NCI-H82 treated with DMSO at 0.1 percent for 48 hours (cell line): ENCODE measurements around the gene OPCML.

Experiments
- DNase-seq: peaks from one replicate; lab custom pipeline; 2025; ENCODE audit not compliant: unreplicated experiment; lab: John Stamatoyannopoulos, UW

OPCML gene

DNA sequence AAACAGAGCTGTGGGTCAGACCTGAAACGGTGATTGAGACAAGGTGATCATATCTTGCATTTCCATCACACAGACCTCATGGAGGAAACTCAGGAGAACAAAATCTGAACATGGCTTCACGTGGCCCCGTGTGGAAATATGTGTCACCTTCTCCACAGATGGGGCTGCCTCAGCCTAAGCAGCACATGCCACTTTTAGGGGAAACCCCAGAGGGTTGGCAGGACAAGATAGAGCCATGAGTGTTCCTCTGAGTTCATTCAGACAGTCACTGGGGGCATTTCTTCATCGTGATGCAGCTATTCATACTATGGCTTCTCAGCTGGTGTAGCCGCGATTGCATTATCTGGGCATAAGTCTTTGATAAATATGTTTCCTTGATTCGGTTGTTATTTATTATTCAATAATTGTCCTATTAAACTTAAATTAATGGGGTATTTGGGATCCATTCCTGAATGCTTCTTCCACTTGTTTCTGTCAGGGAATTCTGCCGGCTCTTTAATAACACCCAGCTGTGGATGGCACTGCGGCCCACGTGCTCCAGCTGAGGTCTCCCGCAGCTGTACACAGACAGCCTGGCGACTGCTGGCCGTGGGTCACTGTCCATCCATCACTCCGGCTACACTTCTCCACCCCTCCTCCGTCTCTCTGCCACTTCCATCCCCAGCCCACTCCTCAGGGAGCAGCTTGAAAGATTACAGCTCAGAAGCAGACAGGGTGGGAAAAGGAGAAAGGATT lies 485.1 kb downstream of the OPCML start:
- DNase-seq: no peak

DNA sequence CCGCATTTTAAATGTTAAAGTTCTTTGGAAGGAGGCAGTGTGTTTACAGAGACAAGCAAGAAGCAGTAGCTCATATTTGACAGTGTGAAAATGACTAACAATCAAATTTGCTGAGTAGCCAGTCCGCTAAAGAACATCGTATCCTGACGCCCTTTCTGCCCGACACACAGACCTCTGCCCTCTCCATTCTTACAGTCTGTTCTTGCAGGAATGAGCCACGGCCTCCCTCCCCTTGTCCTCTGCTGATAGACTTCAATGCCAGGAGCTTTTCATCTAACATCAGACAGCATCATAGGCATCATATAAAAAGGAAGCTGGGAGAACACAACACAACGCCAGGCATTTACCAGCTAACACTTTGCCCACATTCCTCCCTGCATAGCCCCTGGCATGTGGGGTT lies 486.0 kb downstream of the OPCML start:
- DNase-seq: no peak

DNA sequence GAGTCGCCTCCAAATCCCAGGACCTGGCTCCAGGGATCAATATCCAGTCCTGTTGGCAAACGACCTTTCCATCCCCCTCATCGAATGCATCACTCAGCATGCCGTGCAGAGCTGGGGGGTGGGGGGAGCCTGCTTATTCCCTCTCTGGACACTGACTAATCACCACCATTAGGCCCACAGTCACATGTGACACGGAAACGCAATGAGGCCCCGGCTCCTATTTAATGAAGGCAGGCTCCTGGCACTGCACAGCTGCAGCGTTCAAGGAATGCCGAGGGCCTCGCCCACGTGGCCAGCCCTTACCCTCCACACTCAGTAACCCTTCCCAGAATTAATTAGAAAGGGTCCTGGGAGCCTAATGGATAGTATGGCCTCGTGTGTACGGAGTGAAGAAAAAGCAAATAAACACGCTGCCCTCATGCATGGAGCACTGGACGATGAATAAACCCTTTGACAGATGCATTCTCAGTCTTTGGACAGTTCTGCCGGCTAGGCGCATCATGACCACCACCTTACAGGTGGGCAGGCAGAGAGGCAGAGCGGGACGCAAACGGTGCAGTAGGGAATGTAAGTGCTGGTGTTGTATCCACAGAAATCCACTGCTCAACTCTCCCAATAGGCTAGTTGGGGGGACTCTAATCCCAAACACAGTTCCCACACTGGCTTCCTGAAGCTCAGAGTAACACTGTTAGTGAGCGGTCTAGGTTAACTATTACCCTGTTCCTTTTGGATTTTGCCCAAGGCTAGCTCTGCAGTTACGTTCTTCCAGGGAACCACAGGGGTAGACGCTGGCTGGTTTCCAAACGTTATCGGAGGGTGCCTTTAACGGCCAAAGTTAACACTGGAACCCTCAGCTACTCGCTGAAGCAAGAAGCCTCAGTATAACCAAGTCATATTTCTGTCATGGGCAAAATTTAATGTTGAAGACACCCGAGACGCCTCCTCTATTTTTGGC lies 490.1 kb downstream of the OPCML start:
- no peak for DNase-seq

DNA sequence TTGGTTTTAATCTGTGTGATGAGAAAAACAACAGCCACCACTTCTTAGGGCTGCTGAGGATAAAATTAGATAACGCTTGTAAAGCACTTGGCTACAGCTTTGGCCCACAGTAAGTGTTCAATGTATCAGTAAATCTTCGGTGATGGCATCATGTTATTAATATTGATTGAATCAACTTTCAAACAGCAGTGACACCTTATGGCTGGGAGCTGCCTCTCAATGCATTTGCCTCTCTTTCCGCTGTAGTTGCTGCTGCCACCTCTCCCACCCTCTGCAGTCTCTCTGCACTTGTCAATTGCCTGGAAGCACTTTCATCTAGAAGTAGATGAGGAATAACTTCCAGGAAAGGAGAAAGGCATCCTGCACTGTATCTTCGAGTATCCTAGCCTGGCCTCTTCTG lies 491.1 kb downstream of the OPCML start:
- no peak for DNase-seq

DNA sequence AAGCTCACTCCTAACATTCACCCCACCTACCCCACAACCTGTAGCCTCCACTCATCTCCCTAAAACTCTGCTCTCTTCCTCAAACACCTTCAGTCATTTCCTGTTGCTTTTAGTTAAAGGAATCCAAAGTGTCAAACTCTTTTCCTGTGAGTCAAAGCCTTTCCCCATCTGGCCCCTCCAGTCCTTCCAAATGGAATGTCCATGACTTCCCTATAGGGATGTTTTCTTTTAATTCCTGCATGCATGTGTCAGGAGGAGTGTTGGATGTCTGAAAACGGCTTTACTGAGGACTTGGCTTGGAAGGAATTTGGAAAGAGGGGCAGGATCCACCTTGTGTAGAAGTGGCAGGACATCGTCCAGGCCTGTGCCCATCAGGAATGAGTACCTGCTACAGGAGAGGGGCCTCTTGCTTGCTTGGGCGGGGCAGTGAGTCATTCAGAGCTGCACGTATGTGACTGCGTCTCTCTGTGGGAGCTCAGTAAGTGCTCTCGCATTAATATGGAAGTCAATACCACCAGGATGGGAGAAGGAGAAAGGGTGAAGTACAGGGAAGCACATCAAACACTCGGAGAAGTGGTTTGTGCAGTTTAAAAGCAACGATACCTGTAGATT lies 491.9 kb downstream of the OPCML start:
- no peak for DNase-seq

DNA sequence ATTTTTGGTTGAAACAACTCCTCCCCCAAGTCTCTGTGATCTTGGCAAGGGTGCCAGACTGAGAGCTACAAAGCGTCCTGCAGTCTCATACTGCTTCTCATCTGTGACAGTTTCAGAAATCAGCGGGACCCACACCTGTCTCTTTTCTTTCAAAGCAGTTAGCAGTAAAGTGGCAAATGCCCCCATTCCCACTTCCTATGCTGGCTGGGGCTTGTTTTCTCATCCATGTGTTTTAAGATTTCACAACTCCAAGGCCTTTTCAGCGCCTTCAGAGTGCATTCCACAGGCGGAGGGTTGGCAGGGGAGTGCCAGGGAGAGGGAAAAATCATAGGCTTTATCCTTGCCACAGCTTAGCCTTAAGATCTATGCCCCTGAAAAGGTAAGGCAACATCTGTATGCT lies 493.5 kb downstream of the OPCML start:
- DNase-seq: no peak

DNA sequence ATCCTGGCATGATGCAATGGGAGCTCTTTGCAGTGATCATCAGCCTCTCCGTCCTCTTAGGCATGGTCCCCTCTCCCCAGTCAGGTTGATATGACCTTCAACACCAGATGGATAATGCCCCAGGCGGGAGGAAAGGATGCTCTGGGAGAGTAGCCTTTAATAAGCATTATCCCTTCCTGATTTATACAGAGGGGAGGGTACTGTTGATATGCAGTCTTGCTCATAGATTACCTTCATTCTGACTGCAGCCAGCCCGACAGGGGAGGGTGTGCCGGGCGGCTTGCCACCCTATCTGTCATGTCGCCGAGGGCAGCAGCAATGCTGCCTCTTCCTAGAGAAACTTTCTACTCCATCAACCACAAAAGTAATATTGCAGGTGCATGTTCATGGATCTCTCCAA lies 497.4 kb downstream of the OPCML start:
- no peak for DNase-seq

DNA sequence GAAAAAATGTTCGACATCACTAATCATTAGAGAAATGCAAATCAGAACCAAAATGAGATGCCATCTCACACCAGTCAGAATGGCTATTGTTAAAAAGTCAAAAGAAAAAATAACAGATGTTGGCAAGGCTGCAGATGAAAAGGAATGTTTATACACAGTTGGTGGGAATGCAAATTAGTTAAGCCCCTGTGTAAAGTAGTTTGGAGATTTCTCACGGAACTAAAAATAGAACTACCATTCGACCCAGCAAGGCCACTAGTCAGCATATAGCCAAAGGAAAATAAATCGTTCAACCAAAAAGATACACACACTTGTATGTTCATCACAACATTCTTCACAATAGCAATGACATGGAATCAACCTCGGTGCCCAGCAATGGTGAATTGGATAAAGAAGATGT lies 503.2 kb downstream of the OPCML start:
- DNase-seq: no peak

DNA sequence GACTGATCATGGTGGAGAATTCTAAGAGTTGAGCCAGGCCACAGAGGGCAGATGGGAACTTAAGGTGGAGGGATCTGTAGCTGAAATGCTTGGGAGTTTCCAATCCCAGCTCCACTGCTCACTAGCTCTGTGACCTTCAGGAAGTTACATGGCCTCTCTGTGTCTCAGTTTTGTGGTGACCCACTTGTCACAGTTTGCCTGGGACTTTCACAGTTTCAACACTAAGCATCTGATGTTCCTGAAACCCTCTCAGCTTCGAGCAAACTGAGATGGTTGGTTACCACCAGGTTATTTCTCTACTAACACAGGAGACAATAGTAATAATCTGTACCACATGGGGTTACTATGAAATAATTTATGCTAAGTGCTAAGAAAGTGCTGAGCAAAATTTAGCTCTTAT lies 505.3 kb downstream of the OPCML start:
- no peak for DNase-seq

DNA sequence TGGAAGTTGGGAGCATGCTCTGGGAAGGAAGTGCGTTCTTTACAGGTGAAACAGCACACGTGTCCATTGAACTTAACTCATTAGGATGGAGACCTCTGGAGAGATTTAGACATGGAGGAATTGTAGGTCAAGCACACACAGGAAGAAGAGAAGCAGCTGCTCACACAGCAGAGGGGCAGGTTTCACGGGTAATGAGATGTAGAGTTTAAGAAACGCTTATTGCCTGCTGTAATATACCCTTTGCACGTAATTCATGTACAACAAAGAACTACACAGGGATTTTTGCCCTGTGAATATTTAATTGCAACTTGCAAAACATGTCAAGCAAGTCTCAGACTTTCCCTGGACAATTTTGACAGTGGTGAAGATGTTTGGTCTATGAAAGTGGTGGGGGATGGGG lies 508.0 kb downstream of the OPCML start:
- no peak for DNase-seq

DNA sequence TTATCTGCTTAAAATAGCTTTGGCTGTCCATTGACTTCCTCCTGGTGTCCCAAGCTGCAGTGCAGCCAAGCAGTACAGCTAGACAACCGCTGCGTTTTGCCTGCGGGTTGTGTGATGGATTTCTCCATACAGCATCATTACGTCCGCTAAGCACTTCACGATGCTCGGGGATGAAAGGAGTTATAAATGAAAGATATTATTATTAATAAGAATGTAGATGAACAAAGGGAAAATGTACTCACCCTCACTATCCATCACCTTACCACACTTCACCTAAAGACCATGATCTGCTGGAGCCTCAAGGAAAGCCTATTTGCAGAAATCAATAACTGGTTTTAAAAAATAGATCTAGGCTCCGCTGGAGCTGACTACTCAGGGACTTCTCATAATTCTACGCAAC lies 509.1 kb downstream of the OPCML start:
- DNase-seq: no peak

DNA sequence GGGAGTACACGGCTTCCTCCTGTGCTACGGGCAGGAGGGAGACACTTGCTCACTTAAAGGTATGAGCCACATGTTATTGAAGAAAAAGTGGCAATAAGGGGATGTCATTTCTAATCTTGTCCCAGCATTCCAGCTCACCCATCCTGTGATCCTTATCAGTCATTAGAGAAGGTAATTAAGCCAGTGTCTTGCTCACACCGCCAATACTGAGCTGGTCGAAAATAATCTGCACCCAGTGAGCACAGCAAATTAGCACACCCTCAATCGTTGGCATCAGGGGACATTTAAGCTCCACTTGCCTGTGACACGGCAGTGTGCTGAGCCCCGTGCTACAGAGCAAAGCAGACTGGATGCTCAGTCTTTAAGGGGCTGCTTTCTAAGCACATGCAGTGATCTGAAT lies 510.7 kb downstream of the OPCML start:
- DNase-seq: no peak

DNA sequence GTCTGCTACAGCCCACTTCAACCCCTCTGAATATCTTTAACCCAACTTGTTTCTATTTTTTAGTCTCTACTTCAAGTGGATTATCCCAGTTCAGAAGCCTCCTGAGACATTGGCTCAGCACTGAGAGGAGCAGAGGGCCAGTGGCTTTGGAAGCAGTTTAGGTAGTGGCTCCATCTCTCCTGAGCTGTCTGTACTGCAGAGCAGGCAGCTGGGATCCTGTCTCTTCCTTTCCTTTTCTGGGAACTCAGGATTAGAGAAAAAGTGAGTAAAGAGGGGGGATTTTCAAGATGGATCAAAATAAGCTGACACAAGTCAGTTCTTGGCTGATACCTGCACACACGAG lies 512.0 kb downstream of the OPCML start:
- DNase-seq: no peak

DNA sequence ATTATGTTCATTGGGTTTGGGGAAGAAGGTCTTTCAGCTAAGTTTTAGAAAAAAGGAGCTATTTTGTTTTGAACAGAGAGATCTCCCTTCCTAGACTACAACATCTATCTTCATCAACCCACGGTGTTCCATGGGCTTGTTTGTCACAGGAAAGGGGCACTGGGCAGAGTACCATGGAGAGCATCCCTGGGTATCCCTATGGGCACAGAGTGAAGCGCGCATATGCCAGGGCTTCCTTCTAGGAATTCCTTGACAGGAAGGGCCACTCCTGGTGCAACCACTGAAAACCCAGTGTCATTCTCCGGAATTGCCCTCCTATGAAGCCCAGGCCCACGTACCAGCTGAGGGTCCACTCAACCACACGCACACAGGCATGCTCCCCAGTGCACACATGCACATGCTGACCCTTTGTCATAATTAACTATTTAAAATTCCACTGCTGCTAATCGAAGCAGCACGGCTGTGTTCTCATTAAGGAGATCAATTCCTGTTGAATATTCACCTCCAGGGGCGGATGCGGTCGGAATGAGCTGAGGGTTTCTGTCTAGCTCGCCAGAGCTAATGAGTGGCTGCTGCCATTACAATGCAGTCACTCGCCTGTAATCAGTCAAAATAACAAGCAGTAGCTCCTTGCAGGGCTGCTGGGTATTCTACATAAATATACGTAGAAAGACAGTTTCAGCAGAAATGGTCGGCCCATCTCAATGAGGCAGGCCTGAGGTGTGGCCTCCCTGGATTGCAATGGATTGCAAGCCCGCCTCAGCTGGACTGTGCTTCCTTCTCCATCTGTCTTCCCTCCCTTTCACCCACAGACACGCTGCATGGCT lies 512.5 kb downstream of the OPCML start:
- DNase-seq: no peak

DNA sequence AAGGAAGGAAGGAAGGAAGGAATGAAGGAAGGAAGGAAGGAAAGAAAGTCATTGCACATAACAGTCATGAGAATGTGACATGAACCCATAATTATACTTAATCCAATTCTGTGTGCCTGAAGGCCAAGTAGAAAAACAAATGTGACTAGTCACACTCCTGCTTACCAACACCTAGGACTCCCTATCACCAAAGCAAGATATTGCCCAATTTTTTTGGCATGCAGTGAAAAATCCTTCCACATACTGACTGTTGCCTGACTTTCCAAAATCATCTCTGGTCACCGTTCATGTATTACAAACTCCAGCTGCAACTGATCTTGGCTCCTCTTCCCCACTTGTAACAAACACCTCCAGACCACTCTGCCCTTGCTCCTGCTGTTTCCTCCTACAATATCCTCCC lies 516.8 kb downstream of the OPCML start:
- no peak for DNase-seq

DNA sequence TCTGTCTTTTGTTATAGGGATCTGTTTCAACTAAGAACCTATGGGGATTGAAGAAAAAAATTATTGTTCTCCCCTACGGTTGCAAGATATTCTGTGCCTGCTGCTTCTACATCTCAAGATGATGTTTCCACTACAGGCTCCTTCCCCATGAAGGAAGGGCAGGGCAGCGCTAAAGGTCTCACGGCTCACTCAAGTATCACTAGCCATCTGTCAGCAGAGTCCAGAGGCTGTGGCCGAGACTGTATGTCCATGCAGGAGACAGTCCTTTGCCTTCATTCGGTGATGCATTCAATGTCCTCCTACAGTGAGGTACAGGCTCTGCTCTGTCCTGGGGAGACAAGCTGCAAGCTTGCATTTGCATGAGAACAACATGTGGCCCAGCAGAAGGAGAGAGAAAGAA lies 518.0 kb downstream of the OPCML start:
- no peak for DNase-seq

DNA sequence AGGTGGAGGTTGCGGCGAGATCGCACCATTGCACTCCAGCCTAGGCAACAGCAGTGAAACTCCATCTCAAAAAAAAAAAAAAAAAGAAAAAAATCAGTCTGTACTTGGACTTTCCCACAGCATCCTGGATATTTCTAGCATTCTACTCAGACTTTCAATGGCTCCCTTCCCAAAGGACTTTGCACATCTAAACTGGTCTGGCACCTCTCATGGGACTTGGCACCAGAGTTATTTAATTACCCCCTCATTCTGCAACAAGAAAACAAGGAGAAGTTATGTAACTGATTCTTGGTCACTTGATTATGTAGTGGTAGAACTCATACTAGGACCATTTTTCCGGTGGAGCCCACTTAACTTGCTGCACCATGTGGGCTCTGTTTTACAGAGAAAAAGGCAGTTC lies 519.5 kb downstream of the OPCML start:
- DNase-seq: no peak

DNA sequence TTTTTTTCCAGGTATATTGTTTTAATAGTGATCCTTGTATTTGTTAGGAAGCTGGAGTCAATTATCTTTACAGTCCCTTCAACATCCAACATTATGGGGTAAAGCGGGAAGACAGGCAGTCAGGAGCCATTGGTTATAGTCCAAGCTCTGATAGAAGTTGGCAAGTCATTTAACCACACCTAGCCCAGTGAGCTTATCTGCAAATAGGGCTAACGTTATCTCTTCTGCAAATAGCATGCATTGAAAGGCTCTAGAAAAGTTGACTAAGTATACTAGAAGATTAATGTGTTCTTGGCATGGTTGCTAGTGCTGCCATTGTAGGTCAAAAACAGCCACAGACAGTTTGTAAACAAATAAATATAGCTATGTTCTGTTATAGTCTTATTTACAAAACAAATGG lies 520.7 kb downstream of the OPCML start:
- no peak for DNase-seq

DNA sequence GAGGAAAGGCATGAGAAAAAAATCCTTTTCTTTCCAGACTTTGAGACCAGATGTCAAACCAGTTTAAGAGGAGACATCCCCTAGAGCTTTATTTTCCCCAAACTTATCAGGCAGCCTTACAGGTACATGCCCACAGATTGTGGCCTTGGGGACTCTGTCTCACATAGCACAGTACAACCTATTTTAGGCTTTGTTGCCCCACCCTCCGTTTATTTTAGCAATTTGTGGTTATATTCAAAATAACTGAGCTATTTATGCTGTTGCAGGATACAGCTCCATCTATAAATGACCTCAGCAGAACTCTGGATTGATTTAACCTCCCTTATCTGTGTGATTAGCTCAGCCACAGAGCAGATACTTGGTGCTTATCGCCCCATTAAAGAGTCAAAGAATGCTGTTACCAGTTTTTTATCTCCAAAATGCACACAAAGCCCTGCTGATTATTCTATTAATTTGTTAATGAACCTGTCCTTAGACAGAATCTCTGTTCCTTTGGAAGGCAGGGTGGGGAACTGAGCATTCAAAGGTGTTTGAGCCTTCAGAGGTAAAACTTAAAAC lies 525.2 kb downstream of the OPCML start:
- DNase-seq: no peak

DNA sequence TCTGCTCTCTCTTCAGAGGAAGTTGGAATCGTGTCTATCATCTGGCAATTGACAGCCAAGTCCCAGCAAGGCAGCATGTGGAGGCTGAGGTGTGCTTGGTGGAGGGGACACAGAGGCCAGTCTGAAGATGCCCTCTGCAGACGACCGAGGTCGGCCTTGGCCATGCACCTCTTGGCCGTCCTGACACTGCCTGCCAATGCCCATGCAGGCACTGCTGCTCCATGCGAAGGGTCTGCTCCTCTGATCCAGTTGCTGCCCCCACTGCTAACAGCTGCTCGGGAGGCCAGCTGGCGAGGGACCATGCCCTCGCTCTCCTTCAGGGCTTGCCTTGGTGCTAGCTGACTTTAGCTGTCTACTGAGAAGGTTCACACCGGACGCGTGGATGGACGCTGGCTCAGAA lies 527.9 kb downstream of the OPCML start:
- DNase-seq: no peak

DNA sequence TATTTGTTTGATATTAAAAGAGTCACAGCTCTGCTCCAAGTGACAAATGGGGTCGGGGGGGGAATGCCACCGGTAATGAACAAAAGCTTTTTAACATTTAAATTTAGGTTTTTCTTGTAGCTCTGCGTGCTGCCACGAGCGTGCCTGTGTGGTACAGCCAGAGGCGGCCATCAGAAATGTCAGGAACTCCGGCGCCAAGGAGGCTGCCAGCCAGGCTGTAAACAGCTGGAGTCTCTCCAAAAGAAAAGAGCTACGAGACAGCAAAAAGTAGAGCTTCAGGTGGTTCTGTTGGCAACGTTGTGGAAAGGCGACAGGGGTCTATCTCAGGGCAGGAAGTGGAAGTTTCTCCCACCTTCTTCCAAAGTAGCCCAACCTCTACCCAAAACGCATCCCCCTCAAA lies 532.8 kb downstream of the OPCML start:
- no peak for DNase-seq
